CD8-positive, alpha-beta memory T cell (primary cell): ENCODE measurements around the gene CALCR. TPM values are rescaled to one million over a fixed set of nuclear protein-coding genes. Genes with fewer than 3 reads are reported as not detected.

ENCODE experiments used
- CTCF ChIA-PET: fragments of 350-600 bp; sonication (Branson Sonifier 250); formaldehyde crosslinking; loops from one replicate; lab custom pipeline; 2021; ENCODE audit warnings: antibody characterized with exemption; lab: Charles Lee
- POLR2A ChIA-PET: fragments of 350-600 bp; sonication (Branson Sonifier 250); formaldehyde crosslinking; loops from one replicate; lab custom pipeline; 2021; ENCODE audit warnings: antibody characterized with exemption; lab: Charles Lee
- DNase-seq, 5 donors: peaks; one replicate each; pipeline versions ENCODE4 v3.0.0 to v3.0.0-alpha.2; 2020 to 2022; ENCODE audit warnings: mixed read lengths in 1 of 5
- H3K27ac ChIP-seq: one replicate; pipeline ENCODE4 v1.7.0; 2013; ENCODE audit warnings: low read depth, mild to moderate bottlenecking, low read length, moderate library complexity
- H3K27me3 ChIP-seq: 2 replicates; pipeline ENCODE4 v1.7.0; 2013; ENCODE audit warnings: low read length, mild to moderate bottlenecking; ENCODE audit not compliant: insufficient read depth, poor library complexity, severe bottlenecking
- H3K36me3 ChIP-seq: 2 replicates; pipeline ENCODE4 v1.7.0; 2013; ENCODE audit warnings: mild to moderate bottlenecking, low read length, moderate library complexity; ENCODE audit not compliant: insufficient read depth
- H3K4me1 ChIP-seq: 2 replicates; pipeline ENCODE4 v1.7.0; 2013; ENCODE audit warnings: mild to moderate bottlenecking, low read length, moderate library complexity; ENCODE audit not compliant: insufficient read depth
- H3K4me3 ChIP-seq: 2 replicates; pipeline ENCODE4 v1.7.0; 2013; ENCODE audit warnings: mild to moderate bottlenecking, low read length
- H3K9me3 ChIP-seq: 2 replicates; pipeline ENCODE4 v1.7.0; 2013; ENCODE audit warnings: mild to moderate bottlenecking, low read length
- H3K27ac Mint-ChIP-seq, 8 donors: one replicate each; pipeline ENCODE4 v1.8.0; 2020 to 2021; ENCODE audit warnings: mixed read lengths in 8 of 8, mild to moderate bottlenecking in 6 of 8, inconsistent platforms in 3 of 8, moderate library complexity in 3 of 8
- H3K27me3 Mint-ChIP-seq, 2 donors: one replicate each; pipeline ENCODE4 v1.8.0; 2020 to 2021; ENCODE audit warnings: mixed read lengths in 2 of 2, mild to moderate bottlenecking in 1 of 2, moderate library complexity in 1 of 2
- H3K36me3 Mint-ChIP-seq, 3 donors: one replicate each; pipeline ENCODE4 v1.8.0; 2020 to 2021; ENCODE audit warnings: mixed read lengths in 3 of 3, inconsistent platforms in 1 of 3, mild to moderate bottlenecking in 1 of 3
- H3K4me1 Mint-ChIP-seq, 3 donors: one replicate each; pipeline ENCODE4 v1.8.0; 2020 to 2021; ENCODE audit warnings: mixed read lengths in 3 of 3, inconsistent platforms in 1 of 3, mild to moderate bottlenecking in 1 of 3
- H3K4me3 Mint-ChIP-seq, 7 donors: one replicate each; pipeline ENCODE4 v1.8.0; 2020 to 2021; ENCODE audit warnings: mixed read lengths in 7 of 7, mild to moderate bottlenecking in 6 of 7, moderate library complexity in 4 of 7, inconsistent platforms in 2 of 7
- H3K9me3 Mint-ChIP-seq, 5 donors: one replicate each; pipeline ENCODE4 v1.8.0; 2020 to 2022; ENCODE audit warnings: mixed read lengths in 5 of 5, mild to moderate bottlenecking in 3 of 5, moderate library complexity in 2 of 5, inconsistent platforms in 1 of 5
- polyA plus RNA-seq: library from polyadenylated mRNA; unstranded; fragments of 300-500 nt; fragmentation: Illumina TruSeq; gene quantifications from one replicate; pipeline ENCODE4 v1.2.3, GENCODE V29; 2021
- total RNA-seq, 2 experiments: library from RNA; stranded (reverse); gene quantifications; one replicate each; pipeline ENCODE4 v1.2.3, GENCODE V29; 2021

CALCR gene
- total and polyA plus RNA-seq, 3 experiments from 2014 or later, result not detected

- Histone ChIP-seq H3K4me1 (no peaks in the 10 kb centered on the region), H3K27me3 (no peaks in the 10 kb centered on the region), H3K36me3 (no peaks in the 10 kb centered on the region), H3K27ac (no peak overlapping the region), H3K9me3 (no peaks in the 10 kb centered on the region), H3K4me3 (no peak overlapping the region)
- Mint-ChIP-seq H3K9me3 (no peaks in the 10 kb centered on the region), H3K27me3 (no peaks in the 10 kb centered on the region), H3K4me3 (no peak overlapping the region), H3K36me3 (no peaks in the 10 kb centered on the region), H3K4me1 (no peaks in the 10 kb centered on the region), H3K27ac (no peak overlapping the region)
- ChIA-PET CTCF (no interaction called here), POLR2A (no interaction called here)
- no peak for DNase-seq
These were observed 22.6 kb downstream of the CALCR start for GRCh38 chr7:93551931-93552330.

- Mint-ChIP-seq H3K27ac (no peak overlapping the region), H3K4me3 (no peak overlapping the region), H3K9me3 (no peaks in the 10 kb centered on the region), H3K27me3 (no peaks in the 10 kb centered on the region), H3K36me3 (no peaks in the 10 kb centered on the region), H3K4me1 (no peaks in the 10 kb centered on the region)
- DNase-seq, result no peak
- POLR2A ChIA-PET, result no interaction called here
- CTCF ChIA-PET, result interaction anchor here (0.6 kb wide), 1 partner anchor 136 kb away, joined by 3 read pairs; no protein-coding TSS in a partner anchor
- Histone ChIP-seq H3K36me3 (no peaks in the 10 kb centered on the region), H3K4me1 (no peaks in the 10 kb centered on the region), H3K4me3 (no peak overlapping the region), H3K27ac (no peak overlapping the region), H3K27me3 (no peaks in the 10 kb centered on the region), H3K9me3 (no peaks in the 10 kb centered on the region)
These were observed 23.2 kb downstream of the CALCR start for GRCh38 chr7:93551063-93551895.

DNA sequence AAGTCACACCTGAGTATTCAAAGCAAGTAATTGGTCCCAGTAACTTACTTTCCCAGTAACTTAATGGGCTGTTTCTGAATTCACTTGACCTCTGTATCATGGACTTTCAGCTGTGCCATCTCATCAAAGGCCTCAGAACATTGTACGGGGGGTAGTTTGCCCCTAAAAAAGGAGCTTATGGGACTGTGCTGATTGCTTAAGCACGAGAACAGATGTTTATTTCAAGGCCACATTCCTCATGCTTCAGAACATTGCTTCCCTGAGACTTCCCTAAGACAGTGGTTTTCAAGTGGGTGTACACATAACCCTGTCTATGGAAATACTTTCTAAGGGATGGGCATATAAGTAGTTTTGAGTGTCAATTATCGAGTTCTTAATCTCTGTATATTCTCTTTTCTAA lies 26.8 kb downstream of the CALCR start:
- no peak overlapping the region for H3K4me3 Mint-ChIP-seq

GRCh38 chr7:93544691-93545090 lies 29.8 kb downstream of the CALCR start:
- Mint-ChIP-seq H3K4me1 (no peaks in the 10 kb centered on the region), H3K36me3 (no peaks in the 10 kb centered on the region), H3K9me3 (no peaks in the 10 kb centered on the region), H3K27me3 (no peaks in the 10 kb centered on the region), H3K27ac (no peak overlapping the region), H3K4me3 (no peak overlapping the region)
- DNase-seq, result no peak
- Histone ChIP-seq H3K4me3 (no peak overlapping the region), H3K9me3 (no peaks in the 10 kb centered on the region), H3K27ac (no peak overlapping the region), H3K36me3 (no peaks in the 10 kb centered on the region), H3K27me3 (no peaks in the 10 kb centered on the region), H3K4me1 (no peaks in the 10 kb centered on the region)
- CTCF ChIA-PET, result no interaction called here
- POLR2A ChIA-PET, result no interaction called here

More for the DNA sequence above, 26.8 kb downstream of the CALCR start:
- no peaks in the 10 kb centered on the region for H3K9me3 Mint-ChIP-seq
- Histone ChIP-seq H3K27ac (no peak overlapping the region), H3K4me1 (no peaks in the 10 kb centered on the region), H3K27me3 (no peaks in the 10 kb centered on the region), H3K4me3 (no peak overlapping the region), H3K36me3 (no peaks in the 10 kb centered on the region), H3K9me3 (no peaks in the 10 kb centered on the region)
- no peak for DNase-seq
- no peaks in the 10 kb centered on the region for H3K36me3 Mint-ChIP-seq
- no peaks in the 10 kb centered on the region for H3K27me3 Mint-ChIP-seq
- POLR2A ChIA-PET, result no interaction called here
- CTCF ChIA-PET, result interaction anchor here (0.6 kb wide), 1 partner anchor 10 kb away, joined by 3 read pairs; no protein-coding TSS in a partner anchor
- no peak overlapping the region for H3K27ac Mint-ChIP-seq
- no peaks in the 10 kb centered on the region for H3K4me1 Mint-ChIP-seq

DNA sequence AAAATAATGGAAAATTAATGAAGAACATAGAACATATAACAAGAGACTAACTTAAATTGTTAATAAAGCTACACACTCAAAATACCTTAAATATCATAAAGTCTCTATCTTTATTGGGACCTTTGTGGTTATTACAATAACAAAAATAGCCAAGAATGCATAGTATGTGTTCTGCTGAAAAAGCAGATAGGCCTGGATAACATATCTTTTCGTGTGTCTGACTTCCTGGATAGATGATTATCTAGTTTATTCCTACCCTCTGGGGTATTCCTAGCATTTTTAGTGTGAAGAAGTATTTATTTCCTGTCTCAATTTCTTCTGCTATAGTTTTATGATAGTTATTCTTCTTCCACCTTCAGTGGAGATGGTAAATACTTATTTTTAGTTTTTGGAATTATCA lies 36.5 kb downstream of the CALCR start:
- no peaks in the 10 kb centered on the region for H3K36me3 ChIP-seq
- H3K4me1 ChIP-seq, result no peaks in the 10 kb centered on the region
- Mint-ChIP-seq H3K36me3 (no peaks in the 10 kb centered on the region), H3K4me1 (no peaks in the 10 kb centered on the region), H3K27ac (no peak overlapping the region), H3K9me3 (no peaks in the 10 kb centered on the region), H3K4me3 (no peak overlapping the region), H3K27me3 (no peaks in the 10 kb centered on the region)
- no peaks in the 10 kb centered on the region for H3K27me3 ChIP-seq
- H3K9me3 ChIP-seq, result no peaks in the 10 kb centered on the region
- H3K4me3 ChIP-seq, result no peak overlapping the region
- CTCF ChIA-PET, result no interaction called here
- no peak for DNase-seq
- POLR2A ChIA-PET, result no interaction called here
- no peak overlapping the region for H3K27ac ChIP-seq

DNA sequence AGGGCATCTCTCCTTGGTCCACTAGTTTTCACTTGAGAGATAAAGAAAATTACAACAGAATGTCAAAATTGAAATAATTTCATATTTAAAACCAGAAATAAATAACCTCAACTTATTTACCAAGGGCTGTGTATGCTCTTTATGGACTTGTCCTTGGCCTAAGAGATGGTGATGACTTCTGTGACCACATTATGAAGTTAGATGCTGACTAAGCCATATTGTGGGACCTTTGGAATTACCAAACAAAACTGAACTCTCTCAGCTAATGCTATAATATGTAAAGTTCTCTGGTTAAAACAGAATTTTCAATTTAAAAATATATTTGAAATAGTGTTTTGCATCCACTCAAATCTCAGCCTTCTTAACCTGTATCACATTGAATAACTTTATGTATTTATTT lies 38.9 kb downstream of the CALCR start:
- H3K27me3 ChIP-seq, result no peaks in the 10 kb centered on the region
- H3K4me1 ChIP-seq, result no peaks in the 10 kb centered on the region
- H3K27ac Mint-ChIP-seq, result no peak overlapping the region
- H3K9me3 Mint-ChIP-seq, result no peaks in the 10 kb centered on the region
- no peak overlapping the region for H3K4me3 ChIP-seq
- ChIA-PET POLR2A (no interaction called here), CTCF (no interaction called here)
- H3K36me3 ChIP-seq, result no peaks in the 10 kb centered on the region
- H3K4me3 Mint-ChIP-seq, result no peak overlapping the region
- no peaks in the 10 kb centered on the region for H3K36me3 Mint-ChIP-seq
- H3K9me3 ChIP-seq, result no peaks in the 10 kb centered on the region
- H3K27me3 Mint-ChIP-seq, result no peaks in the 10 kb centered on the region
- H3K4me1 Mint-ChIP-seq, result no peaks in the 10 kb centered on the region
- no peak overlapping the region for H3K27ac ChIP-seq
- DNase-seq, result no peak

DNA sequence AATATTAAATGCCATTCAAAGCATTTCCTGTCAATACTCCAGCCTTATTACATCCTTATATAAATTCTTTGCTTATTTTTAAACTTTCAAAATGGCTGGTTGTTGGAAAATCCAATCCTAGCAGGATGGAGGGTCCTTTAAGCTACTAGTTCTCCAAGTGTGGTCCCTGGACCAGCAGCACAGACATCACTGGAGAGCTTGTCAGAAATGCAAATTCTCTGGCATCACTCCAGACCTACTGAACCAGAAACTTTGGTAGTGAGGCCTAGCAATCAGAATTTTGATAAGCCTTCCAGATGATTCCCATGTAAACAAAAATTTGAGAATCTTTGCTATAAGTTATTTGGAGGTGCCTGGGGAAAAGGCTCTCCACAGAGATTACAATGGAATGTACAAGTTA lies 43.8 kb downstream of the CALCR start:
- Histone ChIP-seq H3K27me3 (no peaks in the 10 kb centered on the region), H3K27ac (no peak overlapping the region), H3K4me1 (no peaks in the 10 kb centered on the region), H3K36me3 (no peaks in the 10 kb centered on the region), H3K4me3 (no peak overlapping the region), H3K9me3 (no peaks in the 10 kb centered on the region)
- Mint-ChIP-seq H3K4me3 (no peak overlapping the region), H3K36me3 (no peaks in the 10 kb centered on the region), H3K9me3 (no peaks in the 10 kb centered on the region), H3K4me1 (no peaks in the 10 kb centered on the region), H3K27ac (no peak overlapping the region), H3K27me3 (no peaks in the 10 kb centered on the region)
- ChIA-PET POLR2A (no interaction called here), CTCF (no interaction called here)
- no peak for DNase-seq

GRCh38 chr7:93516834-93517233 lies 57.7 kb downstream of the CALCR start:
- Histone ChIP-seq H3K36me3 (no peaks in the 10 kb centered on the region), H3K4me3 (no peak overlapping the region), H3K9me3 (no peaks in the 10 kb centered on the region), H3K27ac (no peak overlapping the region), H3K27me3 (no peaks in the 10 kb centered on the region), H3K4me1 (no peaks in the 10 kb centered on the region)
- Mint-ChIP-seq H3K4me1 (no peaks in the 10 kb centered on the region), H3K27ac (no peak overlapping the region), H3K27me3 (no peaks in the 10 kb centered on the region), H3K9me3 (no peaks in the 10 kb centered on the region), H3K4me3 (no peak overlapping the region), H3K36me3 (no peaks in the 10 kb centered on the region)
- no peak for DNase-seq
- CTCF ChIA-PET, result no interaction called here
- POLR2A ChIA-PET, result no interaction called here
